ENCODE results near the gene HELZ.

DNA sequence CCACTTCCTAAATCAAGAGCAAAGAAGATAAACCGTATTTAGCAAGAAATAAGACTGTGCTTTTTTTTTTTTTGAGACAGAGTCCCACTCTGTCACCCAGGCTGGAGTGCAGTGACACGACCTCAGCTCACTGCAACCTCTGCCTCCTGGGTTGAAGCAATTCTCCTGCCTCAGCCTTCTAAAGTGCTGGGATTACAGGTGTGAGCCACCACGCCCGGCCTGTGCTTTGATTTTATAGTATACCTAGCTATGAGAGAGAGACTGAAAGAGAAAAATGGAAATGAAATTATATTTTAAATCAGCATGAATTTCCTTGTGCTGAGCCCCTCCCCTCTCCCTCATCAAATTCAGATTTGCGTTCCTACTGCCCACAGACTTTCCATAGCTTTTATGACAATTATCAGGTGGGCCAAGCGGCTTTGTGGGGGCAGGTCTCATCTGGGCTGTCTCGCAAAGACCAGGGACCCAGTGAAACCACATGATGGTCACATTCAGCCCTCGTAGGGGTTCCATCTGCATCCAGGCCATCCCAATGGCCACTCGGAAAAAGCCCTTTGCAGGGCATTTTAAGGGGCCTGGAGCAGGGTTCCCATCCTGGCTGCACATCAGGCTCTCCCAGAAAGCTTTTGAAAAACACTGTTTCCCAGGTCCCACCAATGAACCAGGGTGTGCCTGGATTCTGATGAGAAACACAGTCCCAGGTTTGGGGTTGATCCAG is 192.1 kb downstream of the HELZ start:
- no peak for TF ChIP-seq EZH2 (IDR thresholded peaks at IDR 0.05)
- TF ChIP-seq, protein P1, sequence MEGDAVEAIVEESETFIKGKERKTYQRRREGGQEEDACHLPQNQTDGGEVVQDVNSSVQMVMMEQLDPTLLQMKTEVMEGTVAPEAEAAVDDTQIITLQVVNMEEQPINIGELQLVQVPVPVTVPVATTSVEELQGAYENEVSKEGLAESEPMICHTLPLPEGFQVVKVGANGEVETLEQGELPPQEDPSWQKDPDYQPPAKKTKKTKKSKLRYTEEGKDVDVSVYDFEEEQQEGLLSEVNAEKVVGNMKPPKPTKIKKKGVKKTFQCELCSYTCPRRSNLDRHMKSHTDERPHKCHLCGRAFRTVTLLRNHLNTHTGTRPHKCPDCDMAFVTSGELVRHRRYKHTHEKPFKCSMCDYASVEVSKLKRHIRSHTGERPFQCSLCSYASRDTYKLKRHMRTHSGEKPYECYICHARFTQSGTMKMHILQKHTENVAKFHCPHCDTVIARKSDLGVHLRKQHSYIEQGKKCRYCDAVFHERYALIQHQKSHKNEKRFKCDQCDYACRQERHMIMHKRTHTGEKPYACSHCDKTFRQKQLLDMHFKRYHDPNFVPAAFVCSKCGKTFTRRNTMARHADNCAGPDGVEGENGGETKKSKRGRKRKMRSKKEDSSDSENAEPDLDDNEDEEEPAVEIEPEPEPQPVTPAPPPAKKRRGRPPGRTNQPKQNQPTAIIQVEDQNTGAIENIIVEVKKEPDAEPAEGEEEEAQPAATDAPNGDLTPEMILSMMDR (IDR thresholded peaks at IDR 0.05 in 2 of 3, conservative IDR thresholded peaks at IDR 0.05 in 1 of 3; ENCODE audit: borderline replicate concordance in 1 of 3, insufficient read depth in 1 of 3, low read depth in 2 of 3, low read length in 2 of 3): no peak
- no peak for TF ChIP-seq CEBPB (IDR thresholded peaks at IDR 0.05; ENCODE audit: low read depth)
- TF ChIP-seq CBX3 (IDR thresholded peaks at IDR 0.05; ENCODE audit: low read depth): no peak
- no peak for TF ChIP-seq POLR2A (IDR thresholded peaks at IDR 0.05; ENCODE audit: borderline replicate concordance, extremely low read depth, insufficient read depth, insufficient read length)
- no peak for TF ChIP-seq ZFX (IDR thresholded peaks at IDR 0.05)
- TF ChIP-seq, protein P2, sequence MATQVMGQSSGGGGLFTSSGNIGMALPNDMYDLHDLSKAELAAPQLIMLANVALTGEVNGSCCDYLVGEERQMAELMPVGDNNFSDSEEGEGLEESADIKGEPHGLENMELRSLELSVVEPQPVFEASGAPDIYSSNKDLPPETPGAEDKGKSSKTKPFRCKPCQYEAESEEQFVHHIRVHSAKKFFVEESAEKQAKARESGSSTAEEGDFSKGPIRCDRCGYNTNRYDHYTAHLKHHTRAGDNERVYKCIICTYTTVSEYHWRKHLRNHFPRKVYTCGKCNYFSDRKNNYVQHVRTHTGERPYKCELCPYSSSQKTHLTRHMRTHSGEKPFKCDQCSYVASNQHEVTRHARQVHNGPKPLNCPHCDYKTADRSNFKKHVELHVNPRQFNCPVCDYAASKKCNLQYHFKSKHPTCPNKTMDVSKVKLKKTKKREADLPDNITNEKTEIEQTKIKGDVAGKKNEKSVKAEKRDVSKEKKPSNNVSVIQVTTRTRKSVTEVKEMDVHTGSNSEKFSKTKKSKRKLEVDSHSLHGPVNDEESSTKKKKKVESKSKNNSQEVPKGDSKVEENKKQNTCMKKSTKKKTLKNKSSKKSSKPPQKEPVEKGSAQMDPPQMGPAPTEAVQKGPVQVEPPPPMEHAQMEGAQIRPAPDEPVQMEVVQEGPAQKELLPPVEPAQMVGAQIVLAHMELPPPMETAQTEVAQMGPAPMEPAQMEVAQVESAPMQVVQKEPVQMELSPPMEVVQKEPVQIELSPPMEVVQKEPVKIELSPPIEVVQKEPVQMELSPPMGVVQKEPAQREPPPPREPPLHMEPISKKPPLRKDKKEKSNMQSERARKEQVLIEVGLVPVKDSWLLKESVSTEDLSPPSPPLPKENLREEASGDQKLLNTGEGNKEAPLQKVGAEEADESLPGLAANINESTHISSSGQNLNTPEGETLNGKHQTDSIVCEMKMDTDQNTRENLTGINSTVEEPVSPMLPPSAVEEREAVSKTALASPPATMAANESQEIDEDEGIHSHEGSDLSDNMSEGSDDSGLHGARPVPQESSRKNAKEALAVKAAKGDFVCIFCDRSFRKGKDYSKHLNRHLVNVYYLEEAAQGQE (IDR thresholded peaks at IDR 0.05; ENCODE audit: low read depth): no peak
- TF ChIP-seq YY1 (IDR thresholded peaks at IDR 0.05; ENCODE audit: extremely low read depth, insufficient replicate concordance, low read depth, low read length): no peak
- TF ChIP-seq SP1 (IDR thresholded peaks at IDR 0.05; ENCODE audit: low read depth): no peak
- TF ChIP-seq SRF (IDR thresholded peaks at IDR 0.05; ENCODE audit: low read depth): no peak
- no peak for TF ChIP-seq SIN3A (IDR thresholded peaks at IDR 0.05; ENCODE audit: low read depth)
